Mucosa of descending colon (tissue), 3 donors: ENCODE data around the gene ZNF555. TPM values are rescaled to one million over a fixed set of nuclear protein-coding genes. Genes with fewer than 3 reads are reported as not detected.
"Not testable (repeated sequence)": the region's sequence is repeated elsewhere in the genome, so short reads cannot be mapped to it uniquely, and the experiment has no call there.

Experiments used
- ATAC-seq: fragments of 200-7000 bp; cut with Tn5 transposase; one replicate; pipeline ENCODE4 v1.9.1; 2020; ENCODE audit warnings: mild to moderate bottlenecking, moderate library complexity
- DNase-seq, 3 donors: peaks; one replicate each; pipeline ENCODE4 v3.0.0-alpha.2; 2020
- H3K36me3 ChIP-seq: fragments of 200-600 bp; one replicate; pipeline ENCODE4 v1.8.0; 2021; ENCODE audit warnings: low read depth, mild to moderate bottlenecking
- H3K4me1 ChIP-seq: fragments of 200-600 bp; one replicate; pipeline ENCODE4 v1.8.0; 2021; ENCODE audit warnings: low read depth, mild to moderate bottlenecking
- H3K4me3 ChIP-seq: fragments of 200-600 bp; one replicate; pipeline ENCODE4 v1.8.0; 2021; ENCODE audit warnings: mild to moderate bottlenecking
- H3K9me3 ChIP-seq: fragments of 200-600 bp; one replicate; pipeline ENCODE4 v1.8.0; 2021; ENCODE audit warnings: mild to moderate bottlenecking
- CTCF ChIP-seq: fragments of 200-600 bp; IDR thresholded peaks from one replicate; pipeline ENCODE4 v1.8.0; 2022; ENCODE audit warnings: antibody characterized with exemption, mild to moderate bottlenecking
- intact Hi-C, 2 donors: fragments of 100-400 bp; cut with DNase I in 1 of 2; cut with micrococcal nuclease in 1 of 2; formaldehyde crosslinking; loops; one replicate each; pipeline versions ENCODE4 v1.11.0 to v1.11.1; 2022; cut with DNase I, micrococcal nuclease
- total RNA-seq, 3 donors: library from RNA; stranded (reverse); fragmentation: NEBNext Ultra II Directional in 2 of 3; extraction: Animal tissue kit (Norgen Biotek cat#: 25700) in 2 of 3; gene quantifications; one replicate each; pipeline versions ENCODE4 v1.2.1 to v1.2.4, GENCODE V29; 2021 to 2023
- donor health status: DM: no; HTN: no; CAD: no; lungs with moderate emphysema.
- donor health status: DM: no; HTN: no; CAD: no.
- donor health status: DM: no; HTN: yes; CAD: no.

Gene ZNF555
- total RNA-seq, 3 donors from 2014 or later = 3.0 to 8.4 (median 4.8) TPM

GRCh38 chr19:2902590-2903218 is 61.4 kb downstream of the ZNF555 start:
- no peak for TF ChIP-seq CTCF
- Histone ChIP-seq H3K9me3 (no peaks in the 10 kb centered on the region), H3K4me1 (peaks cover 6% of the 10 kb centered on the region), H3K36me3 (peaks cover 4% of the 10 kb centered on the region), H3K4me3 (no peak overlapping the region)
- intact Hi-C loops = no loop called here
- ATAC-seq (no peak), DNase-seq (no peak)

- H3K36me3 ChIP-seq, H3K4me1 ChIP-seq, H3K4me3 ChIP-seq, H3K9me3 ChIP-seq, DNase-seq, intact Hi-C loops, ATAC-seq: not testable (repeated sequence)
Measured at GRCh38 chr19:2903326-2903725, 62.1 kb downstream of the ZNF555 start.

GRCh38 chr19:2905918-2906519 is 64.7 kb downstream of the ZNF555 start:
- peak in 2 of 3 donors; percentile 16 to 53 for DNase-seq
- intact Hi-C loops = no loop called here
- no peak for TF ChIP-seq CTCF

GRCh38 chr19:2906631-2907195 is 65.4 kb downstream of the ZNF555 start:
- H3K4me3 ChIP-seq = no peak overlapping the region
- no peak for DNase-seq
- H3K36me3 ChIP-seq = no peaks in the 10 kb centered on the region
- intact Hi-C loops = no loop called here
- TF ChIP-seq CTCF = no peak
- no peak for ATAC-seq
- H3K4me1 ChIP-seq = peaks cover 1% of the 10 kb centered on the region
- H3K9me3 ChIP-seq = no peaks in the 10 kb centered on the region

More at GRCh38 chr19:2905918-2906519, 64.7 kb downstream of the ZNF555 start:
- no peak overlapping the region for H3K4me3 ChIP-seq
- H3K9me3 ChIP-seq = no peaks in the 10 kb centered on the region
- H3K4me1 ChIP-seq = peaks cover 6% of the 10 kb centered on the region
- peak; percentile 51 for ATAC-seq
- H3K36me3 ChIP-seq = no peaks in the 10 kb centered on the region

Other genes with a start within 250 kb of the ZNF555 start
- 1 to 10 TPM; 2.5 to 6.9 (median 2.9) TPM for gene GNG7, start 138.8 kb upstream of the ZNF555 start, total RNA-seq
- gene DIRAS1, start 120.1 kb upstream of the ZNF555 start, total RNA-seq = 1 to 10 TPM in 1 of 3 donors, under 1 TPM in 2; 0.20 to 1.7 (median 0.80) TPM
- 10 to 100 TPM; 15.5 to 20.9 (median 19.2) TPM for gene SLC39A3, start 101.5 kb upstream of the ZNF555 start, total RNA-seq
- 10 to 100 TPM; 37.7 to 52.7 (median 48.9) TPM for gene SGTA, start 58.2 kb upstream of the ZNF555 start, total RNA-seq
- 10 to 100 TPM; 38.5 to 53.1 (median 46.6) TPM for gene THOP1, start 56.0 kb upstream of the ZNF555 start, total RNA-seq
- 1 to 10 TPM; 3.0 to 4.7 (median 3.9) TPM for gene ZNF554, start 21.6 kb upstream of the ZNF555 start, total RNA-seq
- gene ZNF556, start 25.9 kb downstream of the ZNF555 start, total RNA-seq = under 1 TPM in 1 of 3 donors, not detected in 2; 0.29 TPM
- 10 to 100 TPM in 2 of 3 donors, 1 to 10 TPM in 1; 8.9 to 19.1 (median 14.4) TPM for gene ZNF57, start 59.5 kb downstream of the ZNF555 start, total RNA-seq
- gene ZNF77, start 103.5 kb downstream of the ZNF555 start, total RNA-seq = 1 to 10 TPM; 4.1 to 4.5 (median 4.1) TPM
- 1 to 10 TPM; 1.8 to 4.1 (median 3.0) TPM for gene TLE6, start 136.1 kb downstream of the ZNF555 start, total RNA-seq
- gene TLE2, start 187.8 kb downstream of the ZNF555 start, total RNA-seq = 10 to 100 TPM; 40.0 to 66.5 (median 63.5) TPM
- 100 to 1,000 TPM; 427 to 664 (median 556) TPM for gene TLE5, start 221.0 kb downstream of the ZNF555 start, total RNA-seq